HCT116 (cell line): ENCODE data around the gene UBALD2.

ENCODE experiments used
- SRF ChIP-seq: IDR thresholded peaks from 2 replicates; pipeline ENCODE4 v1.6.1; 2012; ENCODE audit warnings: low read depth
- ZNF274 ChIP-seq: fragments of 200-500 bp; sonication (Bioruptor generic); IDR thresholded peaks from 2 replicates; pipeline ENCODE4 v1.6.1; 2014; ENCODE audit warnings: mild to moderate bottlenecking, low read depth, low read length, inconsistent platforms

DNA sequence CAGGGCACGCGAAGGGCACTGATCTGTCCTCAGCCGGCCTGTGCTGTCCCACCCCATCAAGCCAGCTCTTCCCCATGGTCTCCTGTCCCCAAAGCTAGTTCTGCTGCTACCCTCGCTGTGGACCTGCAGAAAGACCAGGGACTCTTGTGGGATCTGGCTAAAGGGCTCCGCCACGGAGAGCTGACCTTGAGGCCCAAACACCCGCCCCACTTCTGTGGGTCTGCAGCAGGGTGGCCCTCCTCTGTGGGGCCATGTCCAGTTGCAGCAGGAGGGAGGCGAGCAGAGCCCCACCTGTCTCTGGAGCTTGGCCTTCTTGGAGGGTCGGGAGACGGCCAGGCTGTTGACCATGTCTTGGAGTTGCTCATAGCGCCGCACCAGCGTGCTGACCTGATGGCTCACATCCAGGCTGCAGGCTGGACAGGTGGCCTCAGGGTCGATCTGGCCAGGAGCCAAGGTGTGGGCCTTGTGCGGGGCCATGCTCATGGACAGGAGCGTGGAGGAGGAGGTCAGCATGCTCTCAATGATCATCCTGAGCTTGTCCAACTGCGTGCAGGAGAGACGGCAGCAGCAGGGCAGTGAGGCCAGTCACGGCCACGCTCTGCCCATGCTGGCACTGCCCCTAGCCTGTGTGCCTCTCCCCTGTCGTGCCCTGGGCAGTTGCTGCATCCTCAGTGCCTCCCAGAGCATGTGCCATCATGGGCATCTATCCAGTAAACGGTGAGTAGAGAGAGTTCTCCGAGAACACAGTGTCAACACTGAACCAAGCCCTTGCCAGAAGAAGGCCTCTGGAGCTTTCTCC is 16.6 kb downstream of the UBALD2 start:
- no peak for TF ChIP-seq SRF
- TF ChIP-seq ZNF274: no peak
